ENCODE data around the gene PHIP. TPM values are rescaled to one million over a fixed set of nuclear protein-coding genes. Genes with fewer than 3 reads are reported as not detected.

PHIP gene
- total and polyA plus RNA-seq, 9 of the 15 experiments (the other 6 are each of a cell fraction or from before 2014, with no cell fraction given): 8.1 to 36.3 (median 16.5) TPM

DNA sequence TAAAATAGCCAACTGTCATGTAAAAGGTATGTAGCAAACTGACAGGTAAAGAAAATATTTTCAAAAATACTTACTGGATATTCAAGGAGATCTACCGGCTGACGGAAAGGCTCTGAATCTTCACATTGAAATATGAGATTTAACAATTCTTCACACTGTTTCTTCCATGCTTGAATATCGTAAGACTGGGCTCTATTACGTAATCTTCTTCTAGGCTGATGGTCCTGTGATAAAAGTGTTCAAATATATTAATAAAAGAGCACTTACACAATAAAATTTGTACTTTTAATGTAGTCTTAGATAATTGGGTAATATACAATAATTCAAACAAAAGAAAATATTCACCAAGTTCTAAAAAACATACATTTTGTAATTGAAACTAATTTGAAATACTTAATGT, 123.3 kb downstream of the PHIP start:
- ATAC-seq (no peak), DNase-seq (ENCODE audit: extremely low read depth in 1 of 4, low spot score in 3 of 4) (no peak), FAIRE-seq (no peak)
- Histone ChIP-seq H3K79me2 (ENCODE audit: control insufficient read depth, insufficient read depth, low read length) (no peaks in the 10 kb centered on the region), H3K4me3 (no peak overlapping the region), H4K20me1 (replicated peaks; ENCODE audit: control insufficient read depth, insufficient read depth, low read length) (no peaks in the 10 kb centered on the region), H2AFZ (ENCODE audit: low read depth, low read length) (no peak overlapping the region), H3K27ac (ENCODE audit: extremely low read depth, low read depth, low read length) (no peak overlapping the region), H3K9me1 (ENCODE audit: control insufficient read depth, insufficient read depth, low read length) (no peaks in the 10 kb centered on the region), H3K36me3 (ENCODE audit: control insufficient read depth, insufficient read depth, low read length) (peaks cover 91% of the 10 kb centered on the region), H3K27me3 (ENCODE audit: control insufficient read depth in 2 of 2, insufficient read depth in 2 of 2, low read length in 2 of 2) (no peaks in the 10 kb centered on the region), H3K9ac (ENCODE audit: insufficient read depth in 1 of 2, low read depth in 2 of 2, low read length in 2 of 2) (no peak overlapping the region), H3K4me2 (ENCODE audit: insufficient read depth, low read length) (no peak overlapping the region), H3K9me3 (replicated peaks; ENCODE audit: control insufficient read depth, insufficient read depth, low read depth, low read length) (no peaks in the 10 kb centered on the region; the same call in 1 of the 2 replicates), H3K4me1 (replicated peaks in 1 of 2; ENCODE audit: control insufficient read depth in 2 of 2, insufficient read depth in 2 of 2, low read length in 2 of 2) (no peaks in the 10 kb centered on the region)
- ChIA-PET POLR2A (no interaction called here), CTCF (ENCODE audit: low intra/inter-chr PET ratio) (no interaction called here)
- in situ Hi-C loops (cut with MboI) (no loop called here), intact Hi-C loops (cut with micrococcal nuclease) (no loop called here)
- BruUV-seq (replicated peaks): no TSS peak
- no peak for TF ChIP-seq KLF6 (CRISPR knock-in tag; IDR thresholded peaks at IDR 0.05; ENCODE audit: borderline replicate concordance)
- TF ChIP-seq CEBPB (tag; IDR thresholded peaks at IDR 0.05): peak; percentile 79
- no peak for TF ChIP-seq CEBPG (CRISPR knock-in tag; IDR thresholded peaks at IDR 0.05)
- peak; percentile 35 to 91; a peak in 3 of 4 replicates for TF ChIP-seq CEBPG (tag; conservative IDR thresholded peaks at IDR 0.05 in 1 of 2, IDR thresholded peaks at IDR 0.05 in 1 of 2)
- WGBS (ENCODE audit: insufficient coverage, low coverage, missing lambda C conversion rate): 100% methylated on average over 4 of the region's 4 CpGs

DNA sequence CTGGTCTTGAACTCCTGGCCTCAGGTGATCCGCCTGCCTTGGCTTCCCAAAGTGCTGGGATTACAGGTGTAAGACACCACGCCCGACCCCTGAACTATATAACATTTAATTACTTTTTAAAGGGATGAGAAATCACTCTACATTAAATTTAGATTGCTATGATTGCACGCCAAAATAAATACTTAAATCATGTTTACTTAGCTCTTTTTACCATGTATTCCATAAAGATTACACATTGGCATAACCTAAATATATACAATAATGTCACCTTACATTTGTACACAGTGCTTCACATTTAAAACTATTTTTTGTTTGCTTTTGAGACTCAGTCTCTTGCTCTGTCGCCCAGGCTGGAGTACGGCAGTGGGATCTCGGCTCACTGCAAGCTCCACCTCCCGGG, 124.3 kb downstream of the PHIP start:
- Histone ChIP-seq H3K27ac (ENCODE audit: extremely low read depth, low read depth, low read length) (no peak overlapping the region), H3K79me2 (ENCODE audit: control insufficient read depth, insufficient read depth, low read length) (no peaks in the 10 kb centered on the region), H3K4me3 (no peak overlapping the region), H2AFZ (ENCODE audit: low read depth, low read length) (no peak overlapping the region), H3K9me1 (ENCODE audit: control insufficient read depth, insufficient read depth, low read length) (no peaks in the 10 kb centered on the region), H3K9me3 (replicated peaks; ENCODE audit: control insufficient read depth, insufficient read depth, low read depth, low read length) (peaks cover 2% of the 10 kb centered on the region), H4K20me1 (replicated peaks; ENCODE audit: control insufficient read depth, insufficient read depth, low read length) (no peaks in the 10 kb centered on the region), H3K27me3 (ENCODE audit: control insufficient read depth in 2 of 2, insufficient read depth in 2 of 2, low read length in 2 of 2) (no peaks in the 10 kb centered on the region), H3K4me2 (ENCODE audit: insufficient read depth, low read length) (no peak overlapping the region), H3K4me1 (replicated peaks in 1 of 2; ENCODE audit: control insufficient read depth in 2 of 2, insufficient read depth in 2 of 2, low read length in 2 of 2) (no peaks in the 10 kb centered on the region), H3K9ac (ENCODE audit: insufficient read depth in 1 of 2, low read depth in 2 of 2, low read length in 2 of 2) (no peak overlapping the region), H3K36me3 (ENCODE audit: control insufficient read depth, insufficient read depth, low read length) (peaks cover 91% of the 10 kb centered on the region)
- POLR2A ChIA-PET: interaction anchor here (0.6 kb wide), 1 partner anchor 93 kb away, joined by 3 read pairs; no protein-coding TSS in a partner anchor
- in situ Hi-C loops (cut with MboI): no loop called here
- no peak for FAIRE-seq
- no TSS peak for BruUV-seq (replicated peaks)
- WGBS (ENCODE audit: insufficient coverage, low coverage, missing lambda C conversion rate): 95% methylated on average over 8 of the region's 8 CpGs
- intact Hi-C loops (cut with micrococcal nuclease): no loop called here
- CTCF ChIA-PET (ENCODE audit: low intra/inter-chr PET ratio): no interaction called here
- no peak for DNase-seq (ENCODE audit: extremely low read depth in 1 of 4, low spot score in 3 of 4)
- ATAC-seq: no peak
- TF ChIP-seq, protein P1, sequence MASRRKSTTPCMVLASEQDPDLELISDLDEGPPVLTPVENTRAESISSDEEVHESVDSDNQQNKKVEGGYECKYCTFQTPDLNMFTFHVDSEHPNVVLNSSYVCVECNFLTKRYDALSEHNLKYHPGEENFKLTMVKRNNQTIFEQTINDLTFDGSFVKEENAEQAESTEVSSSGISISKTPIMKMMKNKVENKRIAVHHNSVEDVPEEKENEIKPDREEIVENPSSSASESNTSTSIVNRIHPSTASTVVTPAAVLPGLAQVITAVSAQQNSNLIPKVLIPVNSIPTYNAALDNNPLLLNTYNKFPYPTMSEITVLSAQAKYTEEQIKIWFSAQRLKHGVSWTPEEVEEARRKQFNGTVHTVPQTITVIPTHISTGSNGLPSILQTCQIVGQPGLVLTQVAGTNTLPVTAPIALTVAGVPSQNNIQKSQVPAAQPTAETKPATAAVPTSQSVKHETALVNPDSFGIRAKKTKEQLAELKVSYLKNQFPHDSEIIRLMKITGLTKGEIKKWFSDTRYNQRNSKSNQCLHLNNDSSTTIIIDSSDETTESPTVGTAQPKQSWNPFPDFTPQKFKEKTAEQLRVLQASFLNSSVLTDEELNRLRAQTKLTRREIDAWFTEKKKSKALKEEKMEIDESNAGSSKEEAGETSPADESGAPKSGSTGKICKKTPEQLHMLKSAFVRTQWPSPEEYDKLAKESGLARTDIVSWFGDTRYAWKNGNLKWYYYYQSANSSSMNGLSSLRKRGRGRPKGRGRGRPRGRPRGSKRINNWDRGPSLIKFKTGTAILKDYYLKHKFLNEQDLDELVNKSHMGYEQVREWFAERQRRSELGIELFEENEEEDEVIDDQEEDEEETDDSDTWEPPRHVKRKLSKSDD (conservative IDR thresholded peaks at IDR 0.05; ENCODE audit: low read length): no peak
- no peak for TF ChIP-seq HMGN3 (IDR thresholded peaks at IDR 0.05; ENCODE audit: borderline replicate concordance, extremely low read depth, insufficient read length, low read depth, low read length)
- no peak for TF ChIP-seq SMAD1 (IDR thresholded peaks at IDR 0.05; ENCODE audit: low read depth, low read length, partially characterized antibody)
- no peak for TF ChIP-seq LEF1 (IDR thresholded peaks at IDR 0.05)
- no peak for TF ChIP-seq ZNF785 (CRISPR knock-in tag; IDR thresholded peaks at IDR 0.05)
- no peak for TF ChIP-seq FOXA1 (IDR thresholded peaks at IDR 0.05; ENCODE audit: borderline replicate concordance)
- TF ChIP-seq ZNF124 (CRISPR knock-in tag; IDR thresholded peaks at IDR 0.05): no peak
- TF ChIP-seq, protein P2, sequence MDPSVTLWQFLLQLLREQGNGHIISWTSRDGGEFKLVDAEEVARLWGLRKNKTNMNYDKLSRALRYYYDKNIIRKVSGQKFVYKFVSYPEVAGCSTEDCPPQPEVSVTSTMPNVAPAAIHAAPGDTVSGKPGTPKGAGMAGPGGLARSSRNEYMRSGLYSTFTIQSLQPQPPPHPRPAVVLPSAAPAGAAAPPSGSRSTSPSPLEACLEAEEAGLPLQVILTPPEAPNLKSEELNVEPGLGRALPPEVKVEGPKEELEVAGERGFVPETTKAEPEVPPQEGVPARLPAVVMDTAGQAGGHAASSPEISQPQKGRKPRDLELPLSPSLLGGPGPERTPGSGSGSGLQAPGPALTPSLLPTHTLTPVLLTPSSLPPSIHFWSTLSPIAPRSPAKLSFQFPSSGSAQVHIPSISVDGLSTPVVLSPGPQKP (CRISPR knock-in tag; IDR thresholded peaks at IDR 0.05): no peak

Measured in K562 (cell line).